Trophoblast cell (in vitro differentiated cells and primary cell): Measurements from ENCODE around the gene DDX27.

ENCODE experiments used
- DNase-seq, 2 donors: peaks; one replicate each; pipeline ENCODE4 v3.0.0-alpha.2; 2016
- H2AFZ ChIP-seq: 2 replicates; pipeline ENCODE4 v1.6.1; 2013; ENCODE audit warnings: low read length, moderate library complexity, mild to moderate bottlenecking; ENCODE audit not compliant: insufficient read depth, poor library complexity
- H2AK5ac ChIP-seq: 2 replicates; pipeline ENCODE4 v1.6.1; 2013; ENCODE audit warnings: mild to moderate bottlenecking, low read length
- H2BK120ac ChIP-seq: 2 replicates; pipeline ENCODE4 v1.6.1; 2013; ENCODE audit warnings: low read length, mild to moderate bottlenecking, moderate library complexity; ENCODE audit not compliant: insufficient read depth, poor library complexity
- H2BK12ac ChIP-seq: 2 replicates; pipeline ENCODE4 v1.6.1; 2013; ENCODE audit warnings: mild to moderate bottlenecking, low read length, moderate library complexity
- H2BK5ac ChIP-seq: 2 replicates; pipeline ENCODE4 v1.6.1; 2013; ENCODE audit warnings: low read length, low read depth, moderate library complexity, mild to moderate bottlenecking; ENCODE audit not compliant: poor library complexity
- H3K14ac ChIP-seq: 2 replicates; pipeline ENCODE4 v1.6.1; 2013; ENCODE audit warnings: mild to moderate bottlenecking, low read length
- H3K18ac ChIP-seq: 2 replicates; pipeline ENCODE4 v1.6.1; 2013; ENCODE audit warnings: mild to moderate bottlenecking, low read length
- H3K23ac ChIP-seq: 2 replicates; pipeline ENCODE4 v1.6.1; 2013; ENCODE audit warnings: low read length
- H3K27ac ChIP-seq: 2 replicates; pipeline ENCODE4 v1.5.1; 2013; ENCODE audit warnings: low read depth, mild to moderate bottlenecking, inconsistent platforms, low read length, moderate library complexity
- H3K27me3 ChIP-seq: 2 replicates; pipeline ENCODE4 v1.6.1; 2013; ENCODE audit warnings: inconsistent platforms, mild to moderate bottlenecking, low read length, moderate library complexity; ENCODE audit not compliant: insufficient read depth
- H3K36me3 ChIP-seq, 2 experiments: 1 replicate in 1 of 2; 2 replicates in 1 of 2; pipeline ENCODE4 v1.6.1; 2013; ENCODE audit warnings: low read length in 2 of 2, mild to moderate bottlenecking in 2 of 2, moderate library complexity in 1 of 2; ENCODE audit not compliant: insufficient read depth in 2 of 2, control insufficient read depth in 1 of 2
- H3K4ac ChIP-seq: 2 replicates; pipeline ENCODE4 v1.6.1; 2013; ENCODE audit warnings: low read depth, mild to moderate bottlenecking, low read length, moderate library complexity
- H3K4me1 ChIP-seq, 2 experiments: 1 replicate in 1 of 2; 2 replicates in 1 of 2; pipeline ENCODE4 v1.6.1; 2013; ENCODE audit warnings: low read length in 2 of 2, mild to moderate bottlenecking in 2 of 2, moderate library complexity in 1 of 2; ENCODE audit not compliant: insufficient read depth in 2 of 2, control insufficient read depth in 1 of 2
- H3K4me2 ChIP-seq: 2 replicates; pipeline ENCODE4 v1.6.1; 2013; ENCODE audit warnings: inconsistent platforms, mild to moderate bottlenecking, low read length, moderate library complexity
- H3K4me3 ChIP-seq: 2 replicates; pipeline ENCODE4 v1.5.1; 2013; ENCODE audit warnings: mild to moderate bottlenecking, low read depth, low read length, inconsistent platforms
- H3K79me1 ChIP-seq: one replicate; pipeline ENCODE4 v1.6.1; 2013; ENCODE audit warnings: low read length
- H3K79me2 ChIP-seq: 2 replicates; pipeline ENCODE4 v1.6.1; 2013; ENCODE audit warnings: low read length, mild to moderate bottlenecking; ENCODE audit not compliant: control insufficient read depth, insufficient read depth, poor library complexity
- H3K9ac ChIP-seq: 2 replicates; pipeline ENCODE4 v1.6.1; 2013; ENCODE audit warnings: mild to moderate bottlenecking, low read length
- H3K9me3 ChIP-seq: 2 replicates; pipeline ENCODE4 v1.6.1; 2013; ENCODE audit warnings: low read depth, mild to moderate bottlenecking, control low read depth, inconsistent platforms, low read length; ENCODE audit not compliant: insufficient read depth
- H4K12ac ChIP-seq: 2 replicates; pipeline ENCODE4 v1.6.1; 2013; ENCODE audit warnings: low read depth, mild to moderate bottlenecking, low read length, moderate library complexity
- H4K8ac ChIP-seq: 2 replicates; pipeline ENCODE4 v1.6.1; 2013; ENCODE audit warnings: low read depth, mild to moderate bottlenecking, low read length, moderate library complexity
- H4K91ac ChIP-seq: one replicate; pipeline ENCODE4 v1.6.1; 2013; ENCODE audit warnings: low read depth, mild to moderate bottlenecking, low read length, moderate library complexity
- WGBS: extraction: QIAGEN DNeasy Blood & Tissue Kit; methylation state at CpG from one replicate; pipeline ENCODE4 v1.1.7; 2013; ENCODE audit warnings: missing lambda C conversion rate; ENCODE audit not compliant: insufficient read length, insufficient coverage; ENCODE audit errors: extremely low coverage; 5-methylcytosine and 5-hydroxymethylcytosine counted together

Gene DDX27

GRCh38 chr20:49259284-49259683 lies 40.1 kb downstream of the DDX27 start:
- H3K36me3 ChIP-seq, result peaks cover 35 to 48% of the 10 kb centered on the region in 2 experiments
- no peaks in the 10 kb centered on the region for H3K27me3 ChIP-seq
- no peak overlapping the region for H4K8ac ChIP-seq
- DNase-seq, result no peak
- H3K18ac ChIP-seq, result no peak overlapping the region
- H3K4me2 ChIP-seq, result no peak overlapping the region
- H3K9ac ChIP-seq, result no peak overlapping the region
- no peak overlapping the region for H4K12ac ChIP-seq
- H2BK5ac ChIP-seq, result no peak overlapping the region
- H3K4me3 ChIP-seq, result no peak overlapping the region
- no peak overlapping the region for H2BK120ac ChIP-seq
- H3K27ac ChIP-seq, result no peak overlapping the region
- no peak overlapping the region for H2BK12ac ChIP-seq
- H2AFZ ChIP-seq, result no peak overlapping the region
- no peak overlapping the region for H3K4ac ChIP-seq
- no CpG with 5 or more reads among the region's 4 CpGs for WGBS
- no peak overlapping the region for H4K91ac ChIP-seq
- H3K9me3 ChIP-seq, result no peaks in the 10 kb centered on the region
- H3K14ac ChIP-seq, result no peak overlapping the region
- H3K4me1 ChIP-seq, result no peaks in the 10 kb centered on the region
- H3K79me1 ChIP-seq, result no peaks in the 10 kb centered on the region
- H3K23ac ChIP-seq, result no peak overlapping the region
- no peak overlapping the region for H2AK5ac ChIP-seq
- H3K79me2 ChIP-seq, result no peaks in the 10 kb centered on the region

DNA sequence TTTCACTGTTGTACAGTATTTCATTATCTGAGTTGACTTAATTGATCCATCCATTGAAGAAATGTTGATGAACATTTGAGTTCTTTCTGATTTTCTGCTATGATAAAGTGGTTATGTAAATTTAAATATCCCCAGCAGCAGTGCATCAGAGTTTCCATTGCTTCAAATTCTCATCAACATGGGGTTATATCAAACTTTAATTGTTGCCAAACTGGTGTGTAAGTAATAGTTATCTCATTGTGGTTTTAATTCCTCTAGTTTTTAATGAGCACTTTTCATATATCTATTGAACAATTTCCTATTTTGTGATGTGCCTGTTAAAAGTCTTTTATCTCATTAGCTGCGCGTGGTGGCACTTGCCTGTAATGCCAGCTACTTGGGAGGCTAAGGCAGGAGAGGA lies 40.6 kb downstream of the DDX27 start:
- no peak overlapping the region for H4K8ac ChIP-seq
- H3K14ac ChIP-seq, result no peak overlapping the region
- H2AFZ ChIP-seq, result no peak overlapping the region
- H3K9me3 ChIP-seq, result no peaks in the 10 kb centered on the region
- H3K18ac ChIP-seq, result no peak overlapping the region
- no peak overlapping the region for H3K23ac ChIP-seq
- H3K27ac ChIP-seq, result no peak overlapping the region
- no CpG with 5 or more reads among the region's 2 CpGs for WGBS
- H3K36me3 ChIP-seq, result peaks cover 37 to 49% of the 10 kb centered on the region in 2 experiments
- H2BK12ac ChIP-seq, result no peak overlapping the region
- no peak overlapping the region for H2BK120ac ChIP-seq
- H3K4ac ChIP-seq, result no peak overlapping the region
- no peak overlapping the region for H4K12ac ChIP-seq
- H2AK5ac ChIP-seq, result no peak overlapping the region
- H3K27me3 ChIP-seq, result no peaks in the 10 kb centered on the region
- H2BK5ac ChIP-seq, result no peak overlapping the region
- H3K4me2 ChIP-seq, result no peak overlapping the region
- H3K9ac ChIP-seq, result no peak overlapping the region
- DNase-seq, result no peak
- no peak overlapping the region for H4K91ac ChIP-seq
- H3K79me2 ChIP-seq, result no peaks in the 10 kb centered on the region
- H3K4me3 ChIP-seq, result no peak overlapping the region
- H3K79me1 ChIP-seq, result no peaks in the 10 kb centered on the region
- H3K4me1 ChIP-seq, result no peaks in the 10 kb centered on the region

DNA sequence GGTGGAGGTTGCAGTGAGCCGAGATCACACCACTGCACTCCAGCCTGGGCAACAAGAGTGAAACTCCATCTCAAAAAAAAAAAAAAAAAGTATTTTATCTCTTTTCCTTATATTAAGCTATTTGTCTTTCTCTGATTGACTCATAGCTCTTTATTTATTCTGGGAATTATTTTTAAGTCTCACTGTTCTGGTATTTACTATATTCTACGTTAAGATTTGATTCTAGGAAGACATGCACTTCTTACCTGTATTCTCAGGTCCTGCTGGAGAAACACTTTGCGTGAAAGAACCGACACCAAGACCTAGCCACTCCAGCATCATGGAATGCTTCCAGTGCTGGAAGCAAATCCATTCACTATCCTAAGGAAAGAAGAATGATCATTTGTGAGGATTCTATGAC lies 41.0 kb downstream of the DDX27 start:
- no peak overlapping the region for H3K18ac ChIP-seq
- H3K27ac ChIP-seq, result no peak overlapping the region
- no peak overlapping the region for H3K14ac ChIP-seq
- H4K8ac ChIP-seq, result no peak overlapping the region
- no peak overlapping the region for H4K12ac ChIP-seq
- no peaks in the 10 kb centered on the region for H3K79me2 ChIP-seq
- no peak for DNase-seq
- WGBS, result no CpG with 5 or more reads among the region's 4 CpGs
- no peak overlapping the region for H2BK120ac ChIP-seq
- no peak overlapping the region for H3K23ac ChIP-seq
- no peak overlapping the region for H4K91ac ChIP-seq
- H3K4me3 ChIP-seq, result no peak overlapping the region
- H3K79me1 ChIP-seq, result no peaks in the 10 kb centered on the region
- no peak overlapping the region for H3K9ac ChIP-seq
- H2AFZ ChIP-seq, result no peak overlapping the region
- H2BK5ac ChIP-seq, result no peak overlapping the region
- H3K4me1 ChIP-seq, result no peaks in the 10 kb centered on the region
- no peak overlapping the region for H2BK12ac ChIP-seq
- peaks cover 35 to 52% of the 10 kb centered on the region in 2 experiments for H3K36me3 ChIP-seq
- H3K9me3 ChIP-seq, result no peaks in the 10 kb centered on the region
- H3K4me2 ChIP-seq, result no peak overlapping the region
- no peaks in the 10 kb centered on the region for H3K27me3 ChIP-seq
- no peak overlapping the region for H2AK5ac ChIP-seq
- no peak overlapping the region for H3K4ac ChIP-seq

- no peak overlapping the region for H3K18ac ChIP-seq
- H3K79me2 ChIP-seq, result no peaks in the 10 kb centered on the region
- WGBS, result no CpG with 5 or more reads among the region's 3 CpGs
- H2AFZ ChIP-seq, result no peak overlapping the region
- H3K79me1 ChIP-seq, result no peaks in the 10 kb centered on the region
- no peaks in the 10 kb centered on the region for H3K27me3 ChIP-seq
- H2BK5ac ChIP-seq, result no peak overlapping the region
- no peak overlapping the region for H4K12ac ChIP-seq
- H3K9me3 ChIP-seq, result no peaks in the 10 kb centered on the region
- no peak for DNase-seq
- H3K4me1 ChIP-seq, result no peaks in the 10 kb centered on the region
- H2BK12ac ChIP-seq, result no peak overlapping the region
- peaks cover 30 to 48% of the 10 kb centered on the region in 2 experiments for H3K36me3 ChIP-seq
- no peak overlapping the region for H2BK120ac ChIP-seq
- no peak overlapping the region for H4K91ac ChIP-seq
- no peak overlapping the region for H3K27ac ChIP-seq
- H3K14ac ChIP-seq, result no peak overlapping the region
- H3K4me3 ChIP-seq, result no peak overlapping the region
- no peak overlapping the region for H3K4ac ChIP-seq
- H3K9ac ChIP-seq, result no peak overlapping the region
- H2AK5ac ChIP-seq, result no peak overlapping the region
- H3K23ac ChIP-seq, result no peak overlapping the region
- H3K4me2 ChIP-seq, result no peak overlapping the region
- no peak overlapping the region for H4K8ac ChIP-seq
Measured at GRCh38 chr20:49261173-49261572, 42.0 kb downstream of the DDX27 start.
